Fibroblast of pulmonary artery (primary cell): ENCODE measurements around the gene FILIP1.

Experiments
- DNase-seq: peaks from one replicate; pipeline ENCODE4 v3.0.0-alpha.2; 2010; ENCODE audit warnings: low read depth
- H3K4me3 ChIP-seq: replicated peaks from 2 replicates; pipeline ENCODE4 v1.5.1; 2011; ENCODE audit warnings: low read depth, mild to moderate bottlenecking, control low read depth, low read length, moderate library complexity
- TF ChIP-seq, protein P1 (sequence below): IDR thresholded peaks from 2 replicates; pipeline ENCODE4 v1.5.1; 2011; ENCODE audit warnings: mild to moderate bottlenecking, control low read depth, low read length, inconsistent platforms; ENCODE audit errors: missing control alignments

Gene FILIP1

DNA sequence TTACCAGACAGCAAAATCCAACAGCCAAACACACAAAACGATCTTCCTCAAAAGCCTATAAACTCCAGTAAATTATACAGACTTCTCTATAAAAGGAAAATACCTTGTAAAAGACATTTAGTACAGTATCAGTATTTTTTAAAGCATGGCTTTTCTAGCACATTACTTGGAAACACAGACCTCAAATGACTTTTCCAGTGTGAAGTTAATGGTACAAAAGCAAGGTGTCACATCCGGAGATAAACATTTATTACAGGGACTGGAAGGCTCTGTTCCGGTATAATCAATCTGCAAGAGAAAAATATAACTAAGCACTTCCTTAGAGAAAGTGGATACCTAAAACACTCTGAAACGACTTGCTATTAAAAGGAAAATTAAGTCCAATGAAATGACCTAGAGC is 226.1 kb downstream of the FILIP1 start:
- no peak overlapping the region for H3K4me3 ChIP-seq
- DNase-seq = no peak
- TF ChIP-seq, protein P1, sequence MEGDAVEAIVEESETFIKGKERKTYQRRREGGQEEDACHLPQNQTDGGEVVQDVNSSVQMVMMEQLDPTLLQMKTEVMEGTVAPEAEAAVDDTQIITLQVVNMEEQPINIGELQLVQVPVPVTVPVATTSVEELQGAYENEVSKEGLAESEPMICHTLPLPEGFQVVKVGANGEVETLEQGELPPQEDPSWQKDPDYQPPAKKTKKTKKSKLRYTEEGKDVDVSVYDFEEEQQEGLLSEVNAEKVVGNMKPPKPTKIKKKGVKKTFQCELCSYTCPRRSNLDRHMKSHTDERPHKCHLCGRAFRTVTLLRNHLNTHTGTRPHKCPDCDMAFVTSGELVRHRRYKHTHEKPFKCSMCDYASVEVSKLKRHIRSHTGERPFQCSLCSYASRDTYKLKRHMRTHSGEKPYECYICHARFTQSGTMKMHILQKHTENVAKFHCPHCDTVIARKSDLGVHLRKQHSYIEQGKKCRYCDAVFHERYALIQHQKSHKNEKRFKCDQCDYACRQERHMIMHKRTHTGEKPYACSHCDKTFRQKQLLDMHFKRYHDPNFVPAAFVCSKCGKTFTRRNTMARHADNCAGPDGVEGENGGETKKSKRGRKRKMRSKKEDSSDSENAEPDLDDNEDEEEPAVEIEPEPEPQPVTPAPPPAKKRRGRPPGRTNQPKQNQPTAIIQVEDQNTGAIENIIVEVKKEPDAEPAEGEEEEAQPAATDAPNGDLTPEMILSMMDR = no peak

GRCh38 chr6:75266716-75267291 is 226.8 kb downstream of the FILIP1 start:
- H3K4me3 ChIP-seq = no peak overlapping the region
- TF ChIP-seq, protein P1 = peak; percentile 90
- peak; percentile 77 for DNase-seq

- no peak for DNase-seq
- H3K4me3 ChIP-seq = no peak overlapping the region
- TF ChIP-seq, protein P1 = no peak
Observed at GRCh38 chr6:75263401-75263750, 230.2 kb downstream of the FILIP1 start.

- TF ChIP-seq, protein P1 = no peak
- no peak for DNase-seq
- no peak overlapping the region for H3K4me3 ChIP-seq
Observed at GRCh38 chr6:75262716-75263400, 230.7 kb downstream of the FILIP1 start.

GRCh38 chr6:75261299-75261698 is 232.3 kb downstream of the FILIP1 start:
- DNase-seq = no peak
- no peak overlapping the region for H3K4me3 ChIP-seq
- TF ChIP-seq, protein P1 = no peak

DNA sequence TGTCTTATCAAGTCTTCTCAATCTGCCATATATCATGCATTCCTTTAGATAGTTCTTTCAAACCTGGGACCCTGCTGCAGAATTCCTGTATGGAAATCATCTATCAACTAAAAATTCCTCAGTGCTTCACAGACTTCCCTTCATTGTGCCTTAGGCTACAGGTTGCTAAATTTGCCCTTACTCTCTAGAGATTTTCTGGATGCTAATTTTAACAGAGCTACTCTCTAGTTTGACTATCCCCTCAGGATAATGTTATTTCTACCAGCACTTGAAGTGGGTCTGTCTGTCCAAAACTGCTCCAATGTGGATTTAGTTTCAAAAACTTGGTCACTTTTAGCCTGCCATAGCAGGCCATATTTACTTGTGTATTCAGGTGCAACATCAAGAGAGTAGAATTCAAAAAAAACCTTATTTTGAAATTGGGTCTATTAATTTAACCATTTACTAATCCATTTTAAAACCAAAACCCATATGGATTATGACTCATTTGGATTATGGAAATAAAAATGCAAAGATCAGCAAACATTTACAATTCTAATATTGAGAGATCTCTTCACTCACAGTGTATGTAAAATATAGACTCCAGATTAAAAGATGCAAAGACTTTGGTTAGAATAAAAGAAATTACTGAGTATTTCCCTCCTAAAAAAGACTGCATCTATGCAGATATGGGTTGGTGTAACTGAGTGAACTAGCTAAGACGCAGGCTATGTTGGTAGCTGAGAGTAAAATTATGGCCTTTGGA is 236.1 kb downstream of the FILIP1 start:
- no peak for DNase-seq
- TF ChIP-seq, protein P1 = no peak
- no peak overlapping the region for H3K4me3 ChIP-seq
